ENCODE results near the gene NHLRC2.
A peak's percentile ranks its signal among the peaks of the same experiment; 100 is the strongest.
"Not testable (repeated sequence)": the region's sequence is repeated elsewhere in the genome, so short reads cannot be mapped to it uniquely, and the experiment has no call there.

The NHLRC2 gene, protein sequence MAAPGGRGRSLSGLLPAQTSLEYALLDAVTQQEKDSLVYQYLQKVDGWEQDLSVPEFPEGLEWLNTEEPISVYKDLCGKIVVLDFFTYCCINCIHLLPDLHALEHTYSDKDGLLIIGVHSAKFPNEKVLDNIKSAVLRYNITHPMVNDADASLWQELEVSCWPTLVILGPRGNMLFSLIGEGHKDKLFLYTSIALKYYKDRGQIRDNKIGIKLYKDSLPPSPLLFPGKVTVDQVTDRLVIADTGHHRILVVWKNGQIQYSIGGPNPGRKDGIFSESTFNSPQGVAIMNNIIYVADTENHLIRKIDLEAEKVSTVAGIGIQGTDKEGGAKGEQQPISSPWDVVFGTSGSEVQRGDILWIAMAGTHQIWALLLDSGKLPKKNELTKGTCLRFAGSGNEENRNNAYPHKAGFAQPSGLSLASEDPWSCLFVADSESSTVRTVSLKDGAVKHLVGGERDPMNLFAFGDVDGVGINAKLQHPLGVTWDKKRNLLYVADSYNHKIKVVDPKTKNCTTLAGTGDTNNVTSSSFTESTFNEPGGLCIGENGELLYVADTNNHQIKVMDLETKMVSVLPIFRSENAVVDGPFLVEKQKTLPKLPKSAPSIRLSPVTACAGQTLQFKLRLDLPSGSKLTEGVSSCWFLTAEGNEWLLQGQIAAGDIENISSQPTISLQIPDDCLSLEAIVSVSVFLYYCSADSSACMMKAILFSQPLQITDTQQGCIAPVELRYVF

DNA sequence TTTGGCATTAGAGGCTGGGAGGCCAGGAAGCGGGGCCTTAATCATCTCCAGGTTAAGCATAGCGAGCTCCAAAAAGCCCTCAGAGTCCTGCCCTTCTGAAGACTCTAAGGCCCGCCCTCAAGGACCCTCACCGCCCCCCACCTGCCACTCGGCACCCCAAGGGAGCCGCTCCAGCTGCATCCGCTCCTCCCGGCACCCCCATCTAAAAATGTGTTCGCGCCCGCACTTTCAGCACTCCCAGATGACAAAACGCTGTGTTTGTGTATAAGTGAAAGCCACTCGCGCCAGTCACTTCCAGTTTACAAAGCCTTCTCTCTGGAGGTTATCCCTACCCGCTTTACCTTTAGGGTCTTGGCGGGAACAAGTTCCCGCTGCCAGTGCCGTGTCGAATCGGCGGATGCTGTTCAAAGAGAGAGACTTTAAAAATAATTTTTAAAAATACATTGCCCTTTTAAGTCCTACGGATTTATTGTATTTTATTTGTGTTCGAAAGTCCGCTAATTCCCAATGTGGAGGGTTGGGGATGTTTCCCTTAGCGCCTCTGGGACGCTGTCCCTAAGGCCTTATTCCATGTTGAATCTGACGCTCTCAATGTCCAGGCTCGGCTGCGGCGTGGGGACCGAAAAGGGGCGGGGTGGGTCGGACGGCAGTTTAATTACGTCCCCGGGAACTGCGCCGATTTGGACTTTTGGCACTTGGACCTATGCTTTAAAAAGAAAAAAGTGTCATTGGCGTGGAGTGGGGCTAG, at the start of gene NHLRC2, which contains the start of gene DCLRE1A:
Gene NHLRC2, plus strand, starts transcription at position 649 of the 748 bp plus-strand sequence. CDS start 212 bp downstream, outside the sequence.
Gene DCLRE1A, minus strand, starts transcription at position 70 of the 748 bp plus-strand sequence. CDS start 900 bp downstream, outside the sequence.
- CTCF ChIA-PET, result interaction anchor here (0.5 to 0.9 kb wide), 2 partner anchors 55 to 140 kb away, joined by 3 read pairs; no protein-coding TSS in a partner anchor
- POLR2A ChIA-PET, result no interaction called here
- DNase-seq (ENCODE audit: low read depth, low spot score), result no peak
- no peak for TF ChIP-seq CTCF (IDR thresholded peaks at IDR 0.05; ENCODE audit: insufficient read depth, low read length, missing control alignments)
- H3K4me3 ChIP-seq (ENCODE audit: low read depth, low read length), result peak within 1 kb of the TSS; percentile 86

DNA sequence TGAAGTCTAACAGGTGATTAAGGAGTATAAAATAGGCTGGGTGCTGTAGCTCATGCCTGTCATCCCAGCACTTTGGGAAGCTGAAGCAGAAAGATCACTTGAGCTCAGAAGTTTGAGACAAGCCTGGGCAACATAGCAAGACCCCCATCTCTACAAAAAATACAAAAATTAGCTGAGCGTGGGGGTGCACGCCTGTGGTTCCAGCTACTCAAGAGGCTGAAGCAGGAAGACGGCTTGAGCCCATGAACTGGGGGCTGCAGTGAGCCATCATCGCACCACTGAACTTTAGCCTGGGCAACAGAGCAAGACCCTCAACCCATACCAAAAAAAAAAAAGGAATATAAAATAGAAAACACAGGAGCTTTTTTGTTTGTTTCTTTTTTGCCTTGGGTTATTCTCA, 48.0 kb upstream of the NHLRC2 start:
- TF ChIP-seq CTCF (IDR thresholded peaks at IDR 0.05; ENCODE audit: insufficient read depth, low read length, missing control alignments), result no peak
- POLR2A ChIA-PET, result no interaction called here
- CTCF ChIA-PET, result interaction anchor here (0.9 to 14.1 kb wide), 4 partner anchors 8 to 298 kb away, joined by 3 to 335 read pairs (median 3); no protein-coding TSS in a partner anchor

GRCh38 chr10:113808168-113808567, 46.3 kb upstream of the NHLRC2 start:
- ChIA-PET CTCF (interaction anchor here (1.7 to 14.1 kb wide), 2 partner anchors 9 to 297 kb away, joined by 6 to 335 read pairs; no protein-coding TSS in a partner anchor), POLR2A (no interaction called here)
- no peak overlapping the region for H3K4me3 ChIP-seq (ENCODE audit: low read depth, low read length)
- no peak for TF ChIP-seq CTCF (IDR thresholded peaks at IDR 0.05; ENCODE audit: insufficient read depth, low read length, missing control alignments)
- DNase-seq (ENCODE audit: low read depth, low spot score), result no peak

More for the DNA sequence above, 48.0 kb upstream of the NHLRC2 start:
- H3K4me3 ChIP-seq (ENCODE audit: low read depth, low read length), result no peak overlapping the region
- no peak for DNase-seq (ENCODE audit: low read depth, low spot score)

DNA sequence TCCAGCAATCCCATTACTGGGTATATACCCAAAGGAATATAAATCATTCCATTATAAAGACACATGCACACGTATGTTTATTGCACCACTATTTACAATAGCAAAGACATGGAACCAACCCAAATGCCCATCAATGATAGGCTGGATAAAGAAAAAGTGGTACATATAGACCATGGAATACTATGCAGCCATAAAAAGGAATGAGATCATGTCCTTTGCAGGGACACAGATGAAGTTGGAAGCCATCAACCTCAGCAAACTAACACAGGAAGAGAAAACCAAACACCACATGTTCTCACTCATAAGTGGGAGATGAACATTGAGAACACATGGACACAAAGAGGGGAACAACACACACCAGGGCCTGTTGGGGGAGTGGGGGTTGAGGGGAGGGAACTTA, 39.8 kb upstream of the NHLRC2 start:
- DNase-seq (ENCODE audit: low read depth, low spot score); POLR2A ChIA-PET; H3K4me3 ChIP-seq (ENCODE audit: low read depth, low read length): not testable (repeated sequence)
- CTCF ChIA-PET, result interaction anchor here (1.7 kb wide), 1 partner anchor 12 kb away, joined by 3 read pairs; no protein-coding TSS in a partner anchor

DNA sequence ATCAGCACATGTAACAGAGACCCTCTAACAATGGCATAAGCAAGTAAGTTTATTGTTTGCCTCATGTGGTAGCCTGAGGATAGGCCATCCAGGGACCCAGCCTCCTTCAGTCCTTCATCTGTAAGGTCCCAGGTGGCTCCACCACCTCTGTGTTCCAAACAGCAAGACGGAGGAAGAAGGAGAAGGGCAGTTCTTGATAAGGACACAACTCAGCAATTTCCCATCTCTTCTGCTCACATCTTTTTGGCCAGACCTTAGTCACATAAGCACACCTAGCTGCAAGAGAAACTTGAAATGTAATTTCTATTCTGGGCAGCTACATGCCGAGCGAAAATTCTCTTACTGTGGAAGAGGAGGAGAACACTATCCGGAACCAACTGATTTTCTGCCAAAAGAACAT, 34.5 kb upstream of the NHLRC2 start:
- CTCF ChIA-PET, result no interaction called here
- no peak for DNase-seq (ENCODE audit: low read depth, low spot score)
- H3K4me3 ChIP-seq (ENCODE audit: low read depth, low read length), result no peak overlapping the region
- POLR2A ChIA-PET, result interaction anchor here (0.7 kb wide), 1 partner anchor 10 kb away, joined by 4 read pairs; no protein-coding TSS in a partner anchor
- no peak for TF ChIP-seq CTCF (IDR thresholded peaks at IDR 0.05; ENCODE audit: insufficient read depth, low read length, missing control alignments)

DNA sequence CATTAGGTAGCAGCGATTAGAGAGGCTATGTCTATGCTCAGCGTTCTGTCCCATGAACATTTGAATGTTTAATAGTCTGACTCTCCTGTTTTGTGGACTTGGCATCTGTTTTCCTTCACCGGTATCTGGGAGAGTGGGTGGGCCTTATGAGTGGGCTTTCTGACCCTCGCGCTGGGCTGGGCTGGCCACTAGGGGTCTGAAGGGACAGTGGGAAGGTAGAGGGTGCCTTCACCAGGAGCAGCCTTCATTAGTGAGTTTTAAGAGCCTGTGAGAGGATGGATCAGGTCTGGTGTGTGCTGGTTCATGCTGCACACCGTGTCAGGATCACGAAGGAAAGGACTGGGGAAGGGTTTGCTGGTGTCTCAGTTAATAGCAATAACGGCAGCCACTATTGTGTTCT, 34.0 kb upstream of the NHLRC2 start:
- CTCF ChIA-PET, result no interaction called here
- POLR2A ChIA-PET, result no interaction called here
- DNase-seq (ENCODE audit: low read depth, low spot score), result no peak

DNA sequence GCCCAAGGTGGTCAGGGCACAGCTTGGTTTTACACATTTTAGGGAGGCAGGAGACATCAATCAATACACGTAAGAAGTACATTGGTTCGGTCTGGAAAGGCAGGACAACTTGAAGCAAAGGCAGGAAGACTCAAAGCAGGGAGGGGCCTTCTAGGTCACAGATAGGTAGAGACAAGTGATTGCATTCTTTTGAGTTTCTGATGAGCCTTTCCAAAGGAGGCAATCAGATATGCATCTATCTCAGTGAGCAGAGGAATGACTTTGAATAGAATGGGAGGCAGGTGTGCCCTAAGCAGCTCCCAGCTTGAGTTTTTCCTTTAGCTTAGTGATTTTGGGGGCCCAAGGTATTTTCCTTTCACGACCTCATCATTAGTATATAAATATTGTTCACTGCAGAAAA, 33.2 kb upstream of the NHLRC2 start:
- CTCF ChIA-PET, result interaction anchor here (0.9 kb wide), 1 partner anchor 26 kb away, joined by 3 read pairs; no protein-coding TSS in a partner anchor
- POLR2A ChIA-PET; H3K4me3 ChIP-seq (ENCODE audit: low read depth, low read length); DNase-seq (ENCODE audit: low read depth, low spot score): not testable (repeated sequence)

More for the DNA sequence above, 34.0 kb upstream of the NHLRC2 start:
- H3K4me3 ChIP-seq (ENCODE audit: low read depth, low read length), result no peak overlapping the region
- no peak for TF ChIP-seq CTCF (IDR thresholded peaks at IDR 0.05; ENCODE audit: insufficient read depth, low read length, missing control alignments)

Data from AG04449 (cell line).